Ishikawa (cell line): ENCODE measurements around the gene TPST2.

Source experiments
- CEBPB ChIP-seq: IDR thresholded peaks from 2 replicates; pipeline ENCODE4 v1.6.1; 2012
- CREB1 ChIP-seq: IDR thresholded peaks from 2 replicates; pipeline ENCODE4 v1.6.1; 2012; ENCODE audit warnings: low read depth
- EGR1 ChIP-seq: IDR thresholded peaks from 2 replicates; pipeline ENCODE4 v1.6.1; 2012
- EP300 ChIP-seq: IDR thresholded peaks from 2 replicates; pipeline ENCODE4 v1.6.1; 2012; ENCODE audit warnings: borderline replicate concordance
- FOXM1 ChIP-seq: IDR thresholded peaks from 2 replicates; pipeline ENCODE4 v1.6.1; 2012; ENCODE audit warnings: low read depth, borderline replicate concordance
- NFIC ChIP-seq: IDR thresholded peaks from 2 replicates; pipeline ENCODE4 v1.6.1; 2012
- RAD21 ChIP-seq: IDR thresholded peaks from 2 replicates; pipeline ENCODE4 v1.6.1; 2012; ENCODE audit warnings: low read depth
- TAF1 ChIP-seq: IDR thresholded peaks from 2 replicates; pipeline ENCODE4 v1.6.1; 2012; ENCODE audit warnings: low read depth, mild to moderate bottlenecking
- TCF12 ChIP-seq: IDR thresholded peaks from 2 replicates; pipeline ENCODE4 v1.6.1; 2012; ENCODE audit warnings: low read depth
- TEAD4 ChIP-seq: IDR thresholded peaks from 2 replicates; pipeline ENCODE4 v1.6.1; 2012
- YY1 ChIP-seq: IDR thresholded peaks from 2 replicates; pipeline ENCODE4 v1.6.1; 2012; ENCODE audit warnings: low read depth
- ZBTB7A ChIP-seq: IDR thresholded peaks from 2 replicates; pipeline ENCODE4 v1.6.1; 2012; ENCODE audit warnings: low read depth
- TF ChIP-seq, protein P1 (sequence below): IDR thresholded peaks from 2 replicates; pipeline ENCODE4 v1.6.1; 2012
- TF ChIP-seq, protein P2 (sequence below): IDR thresholded peaks from 2 replicates; pipeline ENCODE4 v1.6.1; 2012
- TF ChIP-seq, protein P3 (sequence below): IDR thresholded peaks from 2 replicates; pipeline ENCODE4 v1.6.1; 2012; ENCODE audit warnings: low read depth, mild to moderate bottlenecking

Gene TPST2

DNA sequence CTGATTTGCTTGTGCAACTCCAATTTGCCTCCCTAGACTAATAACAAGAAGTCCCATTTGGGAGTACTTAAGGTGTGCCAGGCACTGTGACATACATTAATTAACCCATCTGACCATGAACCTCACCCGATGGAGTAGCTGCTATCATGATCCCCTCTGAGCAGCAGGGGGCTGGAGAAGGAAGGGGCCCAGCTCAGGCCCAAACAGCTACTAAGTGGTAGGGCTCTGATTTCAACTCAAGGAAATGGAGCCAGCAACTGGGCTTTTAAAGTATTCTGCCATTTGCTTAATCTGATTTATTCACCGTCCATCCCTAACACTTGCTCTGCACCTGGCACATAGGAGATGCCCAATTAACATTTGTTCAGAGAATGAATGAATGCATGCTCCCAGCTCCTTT, 26.7 kb upstream of the TPST2 start:
- TF ChIP-seq YY1 (no peak), TEAD4 (no peak), EGR1 (no peak), TAF1 (no peak), TCF12 (no peak), ZBTB7A (no peak), EP300 (no peak), CREB1 (no peak), NFIC (no peak), RAD21 (no peak), FOXM1 (no peak), CEBPB (no peak)
- TF ChIP-seq, protein P1, sequence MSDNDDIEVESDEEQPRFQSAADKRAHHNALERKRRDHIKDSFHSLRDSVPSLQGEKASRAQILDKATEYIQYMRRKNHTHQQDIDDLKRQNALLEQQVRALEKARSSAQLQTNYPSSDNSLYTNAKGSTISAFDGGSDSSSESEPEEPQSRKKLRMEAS, result no peak
- TF ChIP-seq, protein P2, sequence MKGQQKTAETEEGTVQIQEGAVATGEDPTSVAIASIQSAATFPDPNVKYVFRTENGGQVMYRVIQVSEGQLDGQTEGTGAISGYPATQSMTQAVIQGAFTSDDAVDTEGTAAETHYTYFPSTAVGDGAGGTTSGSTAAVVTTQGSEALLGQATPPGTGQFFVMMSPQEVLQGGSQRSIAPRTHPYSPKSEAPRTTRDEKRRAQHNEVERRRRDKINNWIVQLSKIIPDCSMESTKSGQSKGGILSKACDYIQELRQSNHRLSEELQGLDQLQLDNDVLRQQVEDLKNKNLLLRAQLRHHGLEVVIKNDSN, result no peak
- TF ChIP-seq, protein P3, sequence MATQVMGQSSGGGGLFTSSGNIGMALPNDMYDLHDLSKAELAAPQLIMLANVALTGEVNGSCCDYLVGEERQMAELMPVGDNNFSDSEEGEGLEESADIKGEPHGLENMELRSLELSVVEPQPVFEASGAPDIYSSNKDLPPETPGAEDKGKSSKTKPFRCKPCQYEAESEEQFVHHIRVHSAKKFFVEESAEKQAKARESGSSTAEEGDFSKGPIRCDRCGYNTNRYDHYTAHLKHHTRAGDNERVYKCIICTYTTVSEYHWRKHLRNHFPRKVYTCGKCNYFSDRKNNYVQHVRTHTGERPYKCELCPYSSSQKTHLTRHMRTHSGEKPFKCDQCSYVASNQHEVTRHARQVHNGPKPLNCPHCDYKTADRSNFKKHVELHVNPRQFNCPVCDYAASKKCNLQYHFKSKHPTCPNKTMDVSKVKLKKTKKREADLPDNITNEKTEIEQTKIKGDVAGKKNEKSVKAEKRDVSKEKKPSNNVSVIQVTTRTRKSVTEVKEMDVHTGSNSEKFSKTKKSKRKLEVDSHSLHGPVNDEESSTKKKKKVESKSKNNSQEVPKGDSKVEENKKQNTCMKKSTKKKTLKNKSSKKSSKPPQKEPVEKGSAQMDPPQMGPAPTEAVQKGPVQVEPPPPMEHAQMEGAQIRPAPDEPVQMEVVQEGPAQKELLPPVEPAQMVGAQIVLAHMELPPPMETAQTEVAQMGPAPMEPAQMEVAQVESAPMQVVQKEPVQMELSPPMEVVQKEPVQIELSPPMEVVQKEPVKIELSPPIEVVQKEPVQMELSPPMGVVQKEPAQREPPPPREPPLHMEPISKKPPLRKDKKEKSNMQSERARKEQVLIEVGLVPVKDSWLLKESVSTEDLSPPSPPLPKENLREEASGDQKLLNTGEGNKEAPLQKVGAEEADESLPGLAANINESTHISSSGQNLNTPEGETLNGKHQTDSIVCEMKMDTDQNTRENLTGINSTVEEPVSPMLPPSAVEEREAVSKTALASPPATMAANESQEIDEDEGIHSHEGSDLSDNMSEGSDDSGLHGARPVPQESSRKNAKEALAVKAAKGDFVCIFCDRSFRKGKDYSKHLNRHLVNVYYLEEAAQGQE, result no peak

DNA sequence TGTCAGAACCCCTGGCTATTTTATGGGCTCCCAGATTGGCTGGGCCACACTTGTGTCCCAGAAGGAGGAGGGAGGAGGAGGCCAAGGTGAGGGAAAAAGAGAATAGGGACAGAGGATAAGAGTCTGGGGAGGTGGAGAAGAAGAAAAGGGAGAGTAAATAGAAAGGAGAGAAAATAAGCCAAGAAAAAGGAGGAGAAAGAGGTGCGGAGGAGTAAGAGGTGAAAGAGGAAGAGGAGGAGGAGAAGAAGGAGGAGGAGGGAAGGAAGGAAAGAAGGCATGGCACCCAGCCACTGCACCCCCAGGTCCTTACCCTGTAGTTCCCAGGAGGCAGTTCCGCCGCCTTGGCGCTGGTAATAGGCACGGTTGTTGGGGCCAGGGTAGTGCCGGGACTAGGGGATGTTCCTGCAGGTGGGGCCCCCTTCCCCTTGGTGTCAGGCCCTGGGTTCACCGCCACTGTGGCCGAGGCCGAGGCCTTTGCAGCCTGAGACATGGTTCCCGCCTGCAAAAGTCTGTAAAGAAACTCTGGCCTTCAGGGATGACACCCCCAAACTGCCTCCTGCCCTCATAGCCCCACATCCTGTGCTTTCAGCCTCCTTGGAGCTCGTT, 26.0 kb upstream of the TPST2 start:
- no peak for TF ChIP-seq FOXM1
- no peak for TF ChIP-seq YY1
- TF ChIP-seq, protein P3, result no peak
- TF ChIP-seq TEAD4, result no peak
- no peak for TF ChIP-seq TAF1
- TF ChIP-seq, protein P2, result no peak
- no peak for TF ChIP-seq RAD21
- no peak for TF ChIP-seq EP300
- TF ChIP-seq TCF12, result no peak
- no peak for TF ChIP-seq CREB1
- no peak for TF ChIP-seq NFIC
- TF ChIP-seq, protein P1, result no peak
- no peak for TF ChIP-seq EGR1
- no peak for TF ChIP-seq ZBTB7A
- TF ChIP-seq CEBPB, result no peak

DNA sequence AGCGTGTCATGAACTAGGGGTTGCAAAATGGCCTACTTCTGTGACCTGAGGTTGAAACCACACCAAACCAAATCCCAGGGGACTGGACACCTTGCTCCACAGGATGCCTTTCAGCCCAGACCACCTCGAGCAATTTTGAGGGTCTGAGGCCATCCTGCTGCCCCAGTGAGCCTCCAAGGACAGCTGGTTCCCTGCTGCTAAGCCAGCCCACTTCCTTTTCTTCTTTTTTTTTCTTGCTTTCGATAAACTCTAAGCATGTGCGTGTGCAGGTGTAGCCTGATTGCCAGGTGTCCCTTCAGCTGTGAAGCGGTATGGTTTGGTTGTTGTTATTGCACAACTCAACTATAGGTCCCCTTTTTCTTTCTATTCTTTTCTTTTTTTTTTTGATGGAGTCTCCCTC, 25.2 kb upstream of the TPST2 start:
- TF ChIP-seq FOXM1 (no peak), CREB1 (no peak), CEBPB (no peak), EP300 (no peak), TEAD4 (no peak), TCF12 (no peak), YY1 (no peak), ZBTB7A (no peak), EGR1 (no peak), TAF1 (no peak), NFIC (no peak), RAD21 (no peak)
- TF ChIP-seq, protein P3, result no peak
- TF ChIP-seq, protein P1, result no peak
- TF ChIP-seq, protein P2, result no peak

DNA sequence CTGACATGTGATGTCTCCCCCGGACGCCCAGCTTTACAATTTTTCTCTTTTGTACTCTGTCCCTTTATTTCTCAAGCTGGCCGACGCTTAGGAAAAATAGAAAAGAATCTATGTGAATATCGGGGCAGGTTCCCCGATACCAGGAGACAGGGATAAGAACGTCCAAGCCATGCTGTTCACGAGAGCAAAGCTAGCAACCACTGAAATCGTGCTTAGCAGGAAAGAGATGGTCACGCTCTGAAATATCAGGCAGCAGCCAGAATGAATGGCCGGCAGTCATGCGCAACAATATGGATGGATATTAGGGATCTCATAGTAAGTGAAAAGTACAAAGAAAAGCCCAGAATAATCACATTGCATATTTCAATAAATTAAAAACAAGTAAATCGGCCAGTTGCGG, 24.4 kb upstream of the TPST2 start:
- no peak for TF ChIP-seq NFIC
- TF ChIP-seq, protein P3, result no peak
- no peak for TF ChIP-seq TCF12
- no peak for TF ChIP-seq CEBPB
- TF ChIP-seq YY1, result no peak
- no peak for TF ChIP-seq TEAD4
- no peak for TF ChIP-seq FOXM1
- no peak for TF ChIP-seq EP300
- TF ChIP-seq ZBTB7A, result no peak
- TF ChIP-seq, protein P2, result no peak
- no peak for TF ChIP-seq CREB1
